Measurements from ENCODE around the gene FDX2. TPM values are rescaled to one million over a fixed set of nuclear protein-coding genes. Genes with fewer than 3 reads are reported as not detected.

FDX2 gene
- total and polyA plus RNA-seq, 9 donors, result 2.5 to 23.6 (median 13.2) TPM

GRCh38 chr19:10318807-10319682 lies 3.2 kb upstream of the FDX2 start:
- no peak for DNase-seq
- Histone ChIP-seq H3K27ac (no peak overlapping the region), H3K4me3 (no peak overlapping the region), H3K27me3 (no peaks in the 10 kb centered on the region), H3K9me3 (no peaks in the 10 kb centered on the region), H3K36me3 (no peaks in the 10 kb centered on the region), H3K4me1 (ENCODE audit: insufficient read depth) (peaks cover 3% of the 10 kb centered on the region)
- intact Hi-C loops (cut with DNase I), result no loop called here
- TF ChIP-seq CTCF (IDR thresholded peaks at IDR 0.05) (no peak), POLR2A (IDR thresholded peaks at IDR 0.05) (no peak), EP300 (IDR thresholded peaks at IDR 0.05) (no peak)
- WGBS, 3 donors, result 86 to 91% (median 87%) methylated on average over 13 of the region's 13 CpGs

GRCh38 chr19:10317857-10318462 lies 2.1 kb upstream of the FDX2 start:
- Histone ChIP-seq H3K27ac (no peak overlapping the region), H3K27me3 (no peaks in the 10 kb centered on the region), H3K4me3 (no peak overlapping the region), H3K9me3 (no peaks in the 10 kb centered on the region), H3K4me1 (ENCODE audit: insufficient read depth) (peaks cover 3% of the 10 kb centered on the region), H3K36me3 (no peaks in the 10 kb centered on the region)
- TF ChIP-seq CTCF (IDR thresholded peaks at IDR 0.05), result no peak
- WGBS, 3 donors, result 87 to 91% (median 88%) methylated on average over 15 of the region's 15 CpGs
- no peak for DNase-seq
- intact Hi-C loops (cut with DNase I), result no loop called here

- 70 to 72% (median 71%) methylated on average over 28 to 29 of the region's 29 CpGs for WGBS, 3 donors
- H3K4me1 ChIP-seq (ENCODE audit: insufficient read depth), result peaks cover 3% of the 10 kb centered on the region
- intact Hi-C loops (cut with DNase I), result no loop called here
Measured at GRCh38 chr19:10317045-10317856, 1.4 kb upstream of the FDX2 start.

More at GRCh38 chr19:10317045-10317856, 1.4 kb upstream of the FDX2 start:
- Histone ChIP-seq H3K4me3 (no peak overlapping the region), H3K27me3 (no peaks in the 10 kb centered on the region), H3K27ac (no peak overlapping the region), H3K9me3 (no peaks in the 10 kb centered on the region), H3K36me3 (no peaks in the 10 kb centered on the region)
- TF ChIP-seq CTCF (IDR thresholded peaks at IDR 0.05), result no peak
- no peak for TF ChIP-seq EP300 (IDR thresholded peaks at IDR 0.05)
- no peak for TF ChIP-seq POLR2A (IDR thresholded peaks at IDR 0.05)
- no peak for DNase-seq

All from ovary (tissue), 9 donors.